A673 (cell line): ENCODE measurements around the gene LENEP. TPM values are rescaled to one million over a fixed set of nuclear protein-coding genes. Genes with fewer than 3 reads are reported as not detected.

Experiments used
- BruUV-seq: library from RNA; stranded (reverse); fragments of 400-500 nt; replicated peaks from 2 replicates; lab custom pipeline; 2021; lab: Mats Ljungman, UMichigan
- CTCF ChIA-PET: fragments of 300-600 bp; sonication (Branson Sonifier 250); formaldehyde crosslinking; loops from one replicate; lab custom pipeline; 2022; ENCODE audit warnings: antibody characterized with exemption; lab: Charles Lee
- POLR2A ChIA-PET: fragments of 300-600 bp; sonication (Branson Sonifier 250); formaldehyde crosslinking; loops from one replicate; lab custom pipeline; 2022; ENCODE audit warnings: antibody characterized with exemption; ENCODE audit not compliant: low non-redundant PET; lab: Charles Lee
- DNase-seq: peaks from one replicate; pipeline ENCODE4 v3.0.0-alpha.2; 2015; ENCODE audit warnings: low spot score
- H3K27ac ChIP-seq: fragments of 200-600 bp; sonication (generic); 2 replicates; pipeline ENCODE4 v1.5.1; 2016; ENCODE audit warnings: mixed run types, low read depth, mild to moderate bottlenecking, mixed read lengths, antibody characterized with exemption, low read length; ENCODE audit not compliant: poor library complexity, severe bottlenecking
- H3K27me3 ChIP-seq: fragments of 200-600 bp; sonication (generic); replicated peaks from 2 replicates; pipeline ENCODE4 v1.6.1; 2017; ENCODE audit warnings: mixed run types, low read depth, mild to moderate bottlenecking, mixed read lengths, antibody characterized with exemption, low read length; ENCODE audit not compliant: insufficient read depth, poor library complexity
- H3K36me3 ChIP-seq: fragments of 200-600 bp; sonication (generic); 2 replicates; pipeline ENCODE4 v1.6.1; 2016; ENCODE audit warnings: mixed run types, mild to moderate bottlenecking, mixed read lengths, antibody characterized with exemption, low read length; ENCODE audit not compliant: insufficient read depth, poor library complexity, severe bottlenecking
- H3K4me1 ChIP-seq: fragments of 200-600 bp; sonication (generic); 2 replicates; pipeline ENCODE4 v1.6.1; 2017; ENCODE audit warnings: mixed run types, mild to moderate bottlenecking, mixed read lengths, antibody characterized with exemption, low read length; ENCODE audit not compliant: insufficient read depth, poor library complexity, severe bottlenecking
- H3K4me3 ChIP-seq: fragments of 200-600 bp; sonication (generic); 2 replicates; pipeline ENCODE4 v1.5.1; 2016; ENCODE audit warnings: low read depth, mixed run types, mild to moderate bottlenecking, mixed read lengths, low read length; ENCODE audit not compliant: poor library complexity, severe bottlenecking
- H3K9me3 ChIP-seq: fragments of 200-600 bp; sonication (generic); 2 replicates; pipeline ENCODE4 v1.6.1; 2016; ENCODE audit warnings: mixed run types, low read depth, mild to moderate bottlenecking, mixed read lengths, antibody characterized with exemption, low read length; ENCODE audit not compliant: poor library complexity, severe bottlenecking
- EZH2 ChIP-seq: fragments of 200-600 bp; sonication (generic); IDR thresholded peaks from 2 replicates; pipeline ENCODE4 v1.6.1; 2017; ENCODE audit warnings: borderline replicate concordance, low read depth, mild to moderate bottlenecking, mixed read lengths, antibody characterized with exemption, low read length; ENCODE audit not compliant: poor library complexity, severe bottlenecking
- intact Hi-C: fragments of 100-400 bp; cut with micrococcal nuclease; formaldehyde crosslinking; loops from one replicate; pipeline ENCODE4 v1.10.0; 2022; ENCODE audit not compliant: unreplicated experiment
- total RNA-seq: library from RNA; stranded (reverse); gene quantifications from 2 replicates; pipeline ENCODE4 v1.2.3, GENCODE V29; 2021
- TF ChIP-seq, protein P1 (sequence below): fragments of 300-800, 200-600 bp; sonication (generic); conservative IDR thresholded peaks from 2 replicates; pipeline ENCODE4 v1.5.1; 2017; ENCODE audit warnings: low read depth, mild to moderate bottlenecking, antibody characterized with exemption, low read length, moderate library complexity, mixed read lengths

Gene LENEP
- total RNA-seq, 1 experiment from 2014 or later: 1.4 TPM

DNA sequence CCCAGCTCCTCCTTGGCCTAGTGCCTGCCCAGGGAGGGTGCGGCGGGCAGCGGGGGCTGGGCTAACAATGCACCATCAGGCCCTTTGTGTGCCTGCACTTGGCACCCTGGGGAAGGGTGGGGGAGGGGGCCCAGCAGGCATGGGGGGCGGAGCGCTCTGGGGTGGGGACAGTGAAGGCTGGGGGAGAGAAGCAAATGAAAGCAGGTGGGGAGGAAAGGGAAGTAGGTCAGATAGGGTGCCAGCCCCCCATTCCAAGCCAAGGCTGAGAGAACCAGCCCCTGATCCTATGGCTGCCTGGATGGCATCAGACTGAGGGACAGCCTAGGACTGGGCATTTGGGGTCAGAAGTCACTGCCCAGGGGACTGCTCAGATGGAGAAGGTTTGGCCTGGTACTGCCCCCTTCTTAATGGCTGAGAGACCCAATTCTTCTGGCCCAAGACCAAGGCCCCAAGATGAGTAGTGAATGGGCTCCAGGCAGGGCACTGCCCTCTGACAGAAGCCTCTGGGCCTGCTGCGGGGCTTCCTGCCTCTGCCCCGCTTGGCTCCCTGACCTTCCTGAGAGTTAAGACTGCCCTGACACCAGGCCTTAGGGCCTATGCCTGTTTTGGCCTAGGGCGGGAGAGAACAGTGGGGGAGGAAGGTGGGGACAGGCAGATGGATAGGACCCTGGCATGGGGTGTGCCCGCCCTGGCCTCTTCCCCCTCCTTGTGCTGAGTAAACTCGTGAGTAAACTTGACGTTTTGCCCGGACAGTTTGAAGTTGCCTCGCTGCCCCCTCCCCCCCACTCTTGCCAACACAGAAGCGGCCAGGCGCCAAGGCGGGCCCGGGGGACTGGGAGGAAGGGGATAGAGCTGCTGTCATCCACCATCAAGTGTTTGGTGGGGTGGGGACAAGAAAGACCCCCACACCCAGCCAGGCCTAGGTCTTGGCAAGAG, 12.0 kb downstream of the LENEP start:
- peak overlapping the region; percentile 70 for H3K4me3 ChIP-seq
- peak overlapping the region; percentile 89 for H3K27ac ChIP-seq
- BruUV-seq: no TSS peak
- DNase-seq: no peak
- intact Hi-C loops: no loop called here
- H3K36me3 ChIP-seq: no peaks in the 10 kb centered on the region
- no peaks in the 10 kb centered on the region for H3K27me3 ChIP-seq
- CTCF ChIA-PET: interaction anchor here (0.7 kb wide), 1 partner anchor 14 kb away, joined by 9 read pairs; no protein-coding TSS in a partner anchor
- POLR2A ChIA-PET: interaction anchor here (1.3 kb wide), 1 partner anchor 12 kb away, joined by 4 read pairs; no protein-coding TSS in a partner anchor
- peaks cover 15% of the 10 kb centered on the region for H3K4me1 ChIP-seq
- H3K9me3 ChIP-seq: no peaks in the 10 kb centered on the region
- TF ChIP-seq, protein P1, sequence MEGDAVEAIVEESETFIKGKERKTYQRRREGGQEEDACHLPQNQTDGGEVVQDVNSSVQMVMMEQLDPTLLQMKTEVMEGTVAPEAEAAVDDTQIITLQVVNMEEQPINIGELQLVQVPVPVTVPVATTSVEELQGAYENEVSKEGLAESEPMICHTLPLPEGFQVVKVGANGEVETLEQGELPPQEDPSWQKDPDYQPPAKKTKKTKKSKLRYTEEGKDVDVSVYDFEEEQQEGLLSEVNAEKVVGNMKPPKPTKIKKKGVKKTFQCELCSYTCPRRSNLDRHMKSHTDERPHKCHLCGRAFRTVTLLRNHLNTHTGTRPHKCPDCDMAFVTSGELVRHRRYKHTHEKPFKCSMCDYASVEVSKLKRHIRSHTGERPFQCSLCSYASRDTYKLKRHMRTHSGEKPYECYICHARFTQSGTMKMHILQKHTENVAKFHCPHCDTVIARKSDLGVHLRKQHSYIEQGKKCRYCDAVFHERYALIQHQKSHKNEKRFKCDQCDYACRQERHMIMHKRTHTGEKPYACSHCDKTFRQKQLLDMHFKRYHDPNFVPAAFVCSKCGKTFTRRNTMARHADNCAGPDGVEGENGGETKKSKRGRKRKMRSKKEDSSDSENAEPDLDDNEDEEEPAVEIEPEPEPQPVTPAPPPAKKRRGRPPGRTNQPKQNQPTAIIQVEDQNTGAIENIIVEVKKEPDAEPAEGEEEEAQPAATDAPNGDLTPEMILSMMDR: no peak
- TF ChIP-seq EZH2: no peak

DNA sequence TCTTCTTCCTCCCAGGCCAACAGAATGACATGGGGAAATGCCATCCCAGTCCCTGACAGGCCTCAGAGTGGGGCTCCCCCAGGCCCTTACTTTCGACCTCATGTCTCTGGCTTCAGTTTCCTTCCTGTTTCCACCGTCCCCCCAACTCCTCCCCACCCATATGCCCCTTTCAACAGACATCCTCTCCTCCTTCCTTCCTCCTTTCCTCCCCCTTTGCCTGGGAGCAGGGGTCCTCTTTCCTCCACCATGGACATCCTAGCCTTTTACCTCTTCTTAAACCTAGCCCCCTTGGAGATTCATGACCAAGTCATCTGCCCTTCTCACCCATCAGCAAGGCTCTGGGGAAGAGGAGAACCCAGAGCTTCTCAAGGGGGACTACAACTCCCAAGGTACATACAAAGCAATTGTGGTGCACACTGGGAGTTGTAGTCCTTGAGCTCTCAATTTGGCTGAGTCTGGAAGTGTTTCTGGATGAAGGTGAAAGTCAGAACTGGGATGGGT, 13.3 kb downstream of the LENEP start:
- no TSS peak for BruUV-seq
- intact Hi-C loops: no loop called here
- Histone ChIP-seq H3K27ac (peak overlapping the region; percentile 89), H3K4me1 (peaks cover 15% of the 10 kb centered on the region), H3K27me3 (no peaks in the 10 kb centered on the region), H3K9me3 (no peaks in the 10 kb centered on the region), H3K4me3 (no peak overlapping the region), H3K36me3 (no peaks in the 10 kb centered on the region)
- POLR2A ChIA-PET: no interaction called here
- TF ChIP-seq EZH2: no peak
- TF ChIP-seq, protein P1: no peak
- DNase-seq: peak; percentile 77
- CTCF ChIA-PET: interaction anchor here (2.2 kb wide), 1 partner anchor 11 kb away, joined by 16 read pairs; no protein-coding TSS in a partner anchor

DNA sequence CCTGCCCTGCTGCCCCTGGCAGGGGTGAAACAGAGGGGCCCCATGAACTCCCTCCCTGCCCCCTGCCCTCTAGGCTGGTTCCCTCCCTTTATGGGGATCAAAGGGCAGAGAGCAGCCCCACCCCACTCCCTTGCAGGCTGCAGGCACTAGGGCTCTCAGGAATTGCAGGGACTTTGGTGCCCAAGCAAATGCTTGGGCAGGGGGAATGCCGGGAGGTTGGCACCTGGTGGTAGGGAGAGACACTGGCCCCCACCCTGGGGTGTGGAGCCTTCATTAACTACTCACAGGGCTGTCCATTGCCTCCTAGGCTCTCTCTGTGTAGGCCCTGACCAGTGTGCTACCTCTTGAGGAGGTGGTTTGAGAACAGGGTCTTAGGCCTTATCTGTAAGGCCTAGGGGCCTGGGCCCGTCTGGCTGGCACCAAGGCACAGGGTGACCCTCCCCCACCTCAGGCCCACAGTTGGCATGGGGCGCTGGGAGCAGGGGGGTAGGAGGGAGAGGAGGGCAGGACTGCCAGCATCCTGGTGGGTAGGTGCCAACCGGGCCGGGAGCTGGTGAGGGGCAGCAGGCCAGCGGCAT, 14.0 kb downstream of the LENEP start:
- TF ChIP-seq, protein P1: no peak
- CTCF ChIA-PET: interaction anchor here (0.5 to 2.2 kb wide), 2 partner anchors 10 to 384 kb away, joined by 4 to 16 read pairs; no protein-coding TSS in a partner anchor
- no peaks in the 10 kb centered on the region for H3K36me3 ChIP-seq
- peaks cover 17% of the 10 kb centered on the region for H3K4me1 ChIP-seq
- no TSS peak for BruUV-seq
- POLR2A ChIA-PET: no interaction called here
- H3K9me3 ChIP-seq: no peaks in the 10 kb centered on the region
- intact Hi-C loops: no loop called here
- no peaks in the 10 kb centered on the region for H3K27me3 ChIP-seq
- H3K4me3 ChIP-seq: no peak overlapping the region
- H3K27ac ChIP-seq: no peak overlapping the region
- no peak for DNase-seq
